AG20443 (cell line): ENCODE results near the gene DUOX2.
"Not testable (repeated sequence)": the region's sequence is repeated elsewhere in the genome, so short reads cannot be mapped to it uniquely, and the experiment has no call there.

Experiments used
- DNase-seq: peaks from one replicate; pipeline ENCODE4 v3.0.0; 2012; ENCODE audit warnings: low spot score, mixed read lengths

Gene DUOX2

GRCh38 chr15:45138814-45139765, 25.1 kb upstream of the DUOX2 start:
- DNase-seq = no peak

GRCh38 chr15:45137703-45138102, 23.7 kb upstream of the DUOX2 start:
- DNase-seq = no peak

DNA sequence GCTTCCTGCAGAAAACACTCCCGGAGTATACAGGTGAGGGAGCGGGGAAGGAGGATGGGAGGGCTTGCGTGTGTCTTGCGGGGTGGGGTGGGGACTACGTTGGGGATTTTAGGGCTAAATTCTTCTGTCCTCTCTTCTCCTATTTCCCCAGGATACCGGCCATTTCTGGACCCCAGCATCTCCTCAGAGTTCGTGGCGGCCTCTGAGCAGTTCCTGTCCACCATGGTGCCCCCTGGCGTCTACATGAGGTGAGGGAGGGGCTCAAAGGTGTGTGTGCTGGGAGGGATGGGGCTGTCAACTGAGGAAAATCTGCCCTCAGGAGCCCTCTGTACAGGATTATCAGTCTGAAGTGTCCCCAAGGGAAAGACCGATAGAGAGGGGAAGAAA, 22.4 kb upstream of the DUOX2 start:
- DNase-seq = no peak

- DNase-seq = not testable (repeated sequence)
These were observed 21.9 kb upstream of the DUOX2 start for GRCh38 chr15:45135705-45136377.

- DNase-seq = no peak
These were observed 21.0 kb upstream of the DUOX2 start for GRCh38 chr15:45134682-45135604.

DNA sequence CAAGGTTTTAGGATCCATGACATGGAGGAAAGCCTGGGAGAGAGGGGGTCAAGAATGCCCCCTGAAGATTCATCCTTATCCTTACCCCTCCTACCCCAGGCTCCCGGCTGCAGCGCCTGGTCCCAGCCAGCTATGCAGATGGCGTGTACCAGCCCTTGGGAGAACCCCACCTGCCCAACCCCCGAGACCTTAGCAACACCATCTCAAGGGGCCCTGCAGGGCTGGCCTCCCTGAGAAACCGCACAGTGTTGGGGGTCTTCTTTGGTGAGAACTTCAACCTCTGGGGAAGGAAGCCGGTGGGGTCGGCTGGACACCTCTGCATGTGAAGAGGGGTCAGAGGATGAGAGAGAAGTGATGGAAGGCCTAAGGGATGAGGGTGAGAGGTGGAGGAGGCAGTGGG, 20.1 kb upstream of the DUOX2 start:
- DNase-seq = no peak

DNA sequence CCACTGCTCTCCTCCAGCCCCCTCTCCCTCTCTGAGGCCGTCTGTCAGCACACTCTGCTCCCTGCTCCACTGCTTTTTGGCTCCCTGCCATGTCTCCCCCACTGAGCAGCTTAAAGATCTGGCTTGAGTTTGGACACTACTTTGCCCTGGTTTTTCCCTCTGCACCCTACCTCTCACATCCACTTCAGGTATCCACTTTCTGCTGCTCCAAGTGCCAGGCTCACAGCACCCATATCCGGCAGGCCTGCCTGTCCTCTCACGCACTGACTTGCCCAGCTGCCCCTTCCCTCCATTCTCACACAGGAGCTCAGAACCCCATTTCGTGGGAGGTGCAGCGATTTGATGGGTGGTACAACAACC, 19.6 kb upstream of the DUOX2 start:
- DNase-seq = no peak

DNA sequence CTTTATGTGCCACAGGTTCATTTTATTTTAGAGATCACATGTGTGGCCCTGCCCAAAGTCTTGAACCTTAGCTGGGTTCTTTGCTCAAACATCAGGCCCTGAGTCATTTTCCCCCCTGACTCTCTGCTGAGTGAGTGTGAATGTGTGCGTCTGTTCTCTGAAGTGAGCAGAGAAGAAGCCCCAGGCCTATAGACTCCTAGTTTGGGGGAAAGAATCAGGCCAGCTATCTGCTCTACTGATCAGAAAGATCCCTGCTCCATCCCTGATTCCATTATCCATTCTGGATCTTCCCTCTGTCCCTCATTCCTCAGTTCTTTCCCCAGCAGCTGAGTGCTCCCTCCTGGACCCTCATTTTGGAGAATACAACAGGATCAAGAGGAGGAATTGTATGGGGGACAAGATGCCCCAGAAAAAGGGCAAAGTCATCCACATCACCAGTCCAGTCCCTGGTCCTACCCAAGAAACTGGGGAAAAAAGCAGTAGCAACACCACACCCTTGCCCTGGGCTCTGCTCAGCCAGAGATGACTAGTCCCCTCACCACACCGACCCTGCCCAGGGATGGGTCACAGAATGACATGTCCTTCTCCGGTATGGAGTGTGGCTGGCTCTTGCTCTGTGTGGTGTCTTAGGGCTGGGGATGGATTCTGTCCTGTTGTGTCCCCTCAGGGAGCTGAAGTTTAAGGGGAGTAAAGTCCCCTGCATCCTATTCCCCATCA, 19.0 kb upstream of the DUOX2 start:
- no peak for DNase-seq

- no peak for DNase-seq
These were observed 17.5 kb upstream of the DUOX2 start for GRCh38 chr15:45131510-45131909.

GRCh38 chr15:45130291-45131000, 16.5 kb upstream of the DUOX2 start:
- no peak for DNase-seq

- peak; percentile 75 for DNase-seq
These were observed 15.7 kb upstream of the DUOX2 start, which contains the start of the genes DUOX1 and DUOXA1 for GRCh38 chr15:45129651-45130129. Gene DUOX1 (plus strand): TSS chr15:45129994. CDS start chr15:45131967, 1,973 bp downstream. Gene DUOXA1 (minus strand): TSS chr15:45129879. CDS start chr15:45123014, 6,865 bp downstream.

DNA sequence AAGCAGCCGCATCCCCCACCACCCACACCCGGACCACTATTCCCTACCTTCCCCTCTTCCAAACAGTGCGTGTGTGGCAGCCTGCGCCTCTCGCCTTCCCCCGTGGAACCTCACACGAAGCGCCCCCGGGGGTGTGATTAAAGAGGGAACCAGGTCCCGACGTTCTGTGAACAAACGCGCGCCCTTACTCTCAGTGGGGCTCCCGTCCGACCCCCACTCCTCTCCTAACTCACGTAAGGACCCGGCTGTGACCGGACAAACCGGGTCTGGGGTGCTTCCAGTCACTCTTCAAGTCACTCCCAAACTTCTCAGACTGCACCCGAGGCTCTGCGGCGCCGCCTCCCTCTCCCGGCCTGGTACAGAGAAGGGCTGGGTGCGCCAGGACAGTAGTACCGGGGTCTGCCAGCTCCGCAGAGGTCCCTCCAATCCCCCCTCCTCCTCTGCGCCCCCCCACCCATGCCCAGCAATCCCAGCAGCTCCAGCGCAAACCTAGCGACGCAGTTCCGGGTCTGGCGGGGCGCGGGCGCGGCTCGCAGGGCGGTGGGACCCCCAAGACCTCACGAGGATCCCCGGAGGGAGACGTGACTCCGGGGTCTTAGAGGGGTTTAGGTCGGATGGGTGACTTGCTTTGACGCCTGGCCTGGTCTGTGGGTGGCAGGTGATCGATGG, 15.1 kb upstream of the DUOX2 start:
- DNase-seq = no peak

DNA sequence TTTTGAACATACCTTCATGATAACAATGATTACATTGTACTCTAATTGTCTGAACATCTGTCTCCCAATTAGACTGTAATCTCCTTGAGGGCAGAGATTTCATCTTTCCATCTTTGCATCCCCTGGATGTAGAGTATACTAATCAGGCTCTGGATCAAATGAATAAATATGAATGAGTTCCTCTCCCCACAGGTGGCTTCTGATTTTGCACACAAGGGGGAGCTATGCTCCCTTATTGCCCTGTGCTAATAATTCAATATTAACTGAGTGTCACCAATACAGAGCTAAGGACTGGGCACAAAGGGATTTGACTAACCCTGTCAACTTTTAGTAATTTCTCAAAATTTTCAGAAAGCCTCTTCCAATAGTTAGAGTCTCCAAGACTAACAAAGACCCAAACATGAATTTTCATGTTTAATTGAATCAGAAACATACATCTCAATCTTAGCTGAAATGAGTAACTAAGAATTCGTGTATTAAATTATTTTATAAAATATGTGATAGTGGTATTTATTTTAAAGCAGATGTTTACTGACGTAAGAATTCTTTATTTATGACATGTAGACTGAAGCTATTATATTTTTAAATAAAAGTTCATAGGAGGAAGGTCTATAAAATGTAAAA, 12.7 kb upstream of the DUOX2 start:
- no peak for DNase-seq

DNA sequence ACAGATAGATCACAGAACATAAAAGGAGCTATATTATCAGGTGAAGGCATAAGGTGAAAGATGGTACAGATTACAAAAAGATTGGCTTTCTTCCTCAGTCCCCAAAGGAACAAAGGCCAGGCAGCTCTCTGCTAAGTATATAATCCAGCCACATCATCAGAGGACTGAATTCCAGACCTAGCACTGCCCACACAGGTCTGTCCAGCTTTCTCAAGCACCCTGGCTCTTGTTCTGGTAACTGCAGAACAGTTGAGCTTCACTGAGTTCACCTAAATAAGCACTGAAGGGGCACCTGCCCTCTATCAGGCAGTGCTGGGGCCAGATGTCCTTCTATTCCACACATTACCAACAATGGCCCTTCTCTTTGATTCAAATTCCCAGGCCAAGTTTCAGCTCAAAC, 9.4 kb upstream of the DUOX2 start:
- DNase-seq = no peak

- no peak for DNase-seq
These were observed 8.7 kb upstream of the DUOX2 start for GRCh38 chr15:45122719-45123118.

DNA sequence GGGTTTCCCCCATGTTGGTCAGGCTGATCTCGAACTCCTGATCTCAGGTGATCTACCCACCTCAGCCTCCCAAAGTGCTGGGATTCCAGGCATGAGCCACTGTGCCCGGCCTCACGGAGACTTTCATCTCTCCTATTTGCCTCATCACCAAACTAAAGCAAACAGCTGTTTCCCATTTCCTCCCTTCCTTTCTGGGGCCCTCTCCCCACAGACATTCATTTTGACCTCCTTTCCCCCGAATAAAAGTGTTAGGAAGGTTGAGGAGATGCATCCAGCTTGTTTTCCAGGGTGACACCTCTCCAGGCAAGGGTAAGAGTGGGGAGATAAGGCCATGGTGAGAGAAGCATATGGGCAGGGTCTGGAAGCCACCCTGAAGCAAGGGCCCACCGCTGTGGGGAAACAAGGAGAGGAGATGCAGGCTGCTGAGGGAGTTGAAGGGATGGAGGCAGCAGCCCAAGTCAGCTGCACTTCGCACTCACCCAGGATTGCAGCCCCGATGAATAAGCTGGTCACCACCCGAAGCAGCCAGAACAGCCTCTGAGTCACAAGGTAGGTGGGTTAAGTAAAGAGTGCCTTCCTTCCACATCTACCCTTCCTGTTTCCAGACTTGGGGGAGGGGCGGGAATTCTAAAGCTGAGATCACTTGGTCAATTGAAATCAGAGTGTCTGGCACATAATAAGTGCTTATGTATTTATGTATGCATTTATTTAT, 7.9 kb upstream of the DUOX2 start:
- peak; percentile 90 for DNase-seq

DNA sequence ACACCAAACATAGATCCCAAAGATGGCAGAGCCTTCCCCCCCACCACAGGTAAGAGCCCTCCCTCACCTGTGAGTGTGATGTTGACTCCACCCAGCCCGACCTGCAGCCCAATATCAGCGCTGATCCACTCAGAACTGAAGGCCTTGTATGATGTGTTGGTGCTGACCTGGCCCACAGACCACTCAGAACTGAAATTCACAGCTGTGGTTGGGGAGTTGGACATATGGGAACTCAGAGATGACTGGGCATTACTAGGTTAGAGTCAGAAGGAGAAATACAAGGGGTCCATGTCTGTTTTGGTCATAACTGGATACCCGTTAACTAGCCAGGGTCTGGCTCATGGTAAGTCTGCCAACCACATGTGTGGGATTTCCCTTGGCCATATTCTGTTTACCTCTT, 7.0 kb upstream of the DUOX2 start:
- no peak for DNase-seq

GRCh38 chr15:45120081-45120972, 6.4 kb upstream of the DUOX2 start:
- DNase-seq = no peak
